ENCODE measurements around the gene IYD. TPM values are rescaled to one million over a fixed set of nuclear protein-coding genes. Genes with fewer than 3 reads are reported as not detected.

The IYD gene
- total RNA-seq, 3 donors from 2014 or later: 0.29 to 0.33 TPM; not detected in 1

- TF ChIP-seq POLR2A (IDR thresholded peaks at IDR 0.05): no peak
- no peak for TF ChIP-seq POLR2AphosphoS5 (IDR thresholded peaks at IDR 0.05)
- TF ChIP-seq CTCF (IDR thresholded peaks at IDR 0.05): no peak
- Histone ChIP-seq H3K36me3 (no peaks in the 10 kb centered on the region), H3K4me1 (no peaks in the 10 kb centered on the region), H3K27me3 (no peaks in the 10 kb centered on the region), H3K4me3 (no peak overlapping the region), H3K9me3 (no peaks in the 10 kb centered on the region), H3K27ac (no peak overlapping the region)
- intact Hi-C loops (cut with DNase I; ENCODE audit: low total_unique reads): no loop called here
- DNase-seq (ENCODE audit: low spot score in 2 of 2): no peak
Observed at GRCh38 chr6:150347845-150348244, 21.0 kb upstream of the IYD start.

GRCh38 chr6:150349546-150349945 is 19.3 kb upstream of the IYD start:
- intact Hi-C loops (cut with DNase I; ENCODE audit: low total_unique reads): no loop called here
- Histone ChIP-seq H3K9me3 (no peaks in the 10 kb centered on the region), H3K36me3 (no peaks in the 10 kb centered on the region), H3K27ac (no peak overlapping the region), H3K4me3 (no peak overlapping the region), H3K27me3 (no peaks in the 10 kb centered on the region), H3K4me1 (no peaks in the 10 kb centered on the region)
- DNase-seq (ENCODE audit: low spot score in 2 of 2): no peak
- TF ChIP-seq POLR2AphosphoS5 (IDR thresholded peaks at IDR 0.05) (no peak), POLR2A (IDR thresholded peaks at IDR 0.05) (no peak), CTCF (IDR thresholded peaks at IDR 0.05) (no peak)

GRCh38 chr6:150352321-150353296 is 16.2 kb upstream of the IYD start:
- intact Hi-C loops (cut with DNase I; ENCODE audit: low total_unique reads): no loop called here
- no peak for DNase-seq (ENCODE audit: low spot score in 2 of 2)
- no peak for TF ChIP-seq POLR2AphosphoS5 (IDR thresholded peaks at IDR 0.05)
- TF ChIP-seq POLR2A (IDR thresholded peaks at IDR 0.05): no peak
- no peak for TF ChIP-seq CTCF (IDR thresholded peaks at IDR 0.05)
- no peak overlapping the region for H3K27ac ChIP-seq
- no peaks in the 10 kb centered on the region for H3K9me3 ChIP-seq
- H3K36me3 ChIP-seq: no peaks in the 10 kb centered on the region
- no peaks in the 10 kb centered on the region for H3K4me1 ChIP-seq
- H3K27me3 ChIP-seq: no peaks in the 10 kb centered on the region
- H3K4me3 ChIP-seq: no peak overlapping the region

- no peaks in the 10 kb centered on the region for H3K36me3 ChIP-seq
- no peak overlapping the region for H3K27ac ChIP-seq
- H3K9me3 ChIP-seq: no peaks in the 10 kb centered on the region
- H3K4me3 ChIP-seq: no peak overlapping the region
- TF ChIP-seq POLR2A (IDR thresholded peaks at IDR 0.05) (no peak), CTCF (IDR thresholded peaks at IDR 0.05) (no peak), POLR2AphosphoS5 (IDR thresholded peaks at IDR 0.05) (no peak)
- intact Hi-C loops (cut with DNase I; ENCODE audit: low total_unique reads): no loop called here
- no peak for DNase-seq (ENCODE audit: low spot score in 2 of 2)
- no peaks in the 10 kb centered on the region for H3K27me3 ChIP-seq
- H3K4me1 ChIP-seq: no peaks in the 10 kb centered on the region
Observed at GRCh38 chr6:150353445-150353844, 15.4 kb upstream of the IYD start.

All from breast epithelium (tissue), 4 donors.